NCI-H146 treated with DMSO at 0.1 percent for 48 hours (cell line): ENCODE data around the gene ZNF865.
A peak's percentile ranks its signal among the peaks of the same experiment; 100 is the strongest.
"Not testable (repeated sequence)": the region's sequence is repeated elsewhere in the genome, so short reads cannot be mapped to it uniquely, and the experiment has no call there.

Source experiments
- DNase-seq: peaks from one replicate; lab custom pipeline; 2025; ENCODE audit not compliant: unreplicated experiment; lab: John Stamatoyannopoulos, UW

ZNF865 gene

DNA sequence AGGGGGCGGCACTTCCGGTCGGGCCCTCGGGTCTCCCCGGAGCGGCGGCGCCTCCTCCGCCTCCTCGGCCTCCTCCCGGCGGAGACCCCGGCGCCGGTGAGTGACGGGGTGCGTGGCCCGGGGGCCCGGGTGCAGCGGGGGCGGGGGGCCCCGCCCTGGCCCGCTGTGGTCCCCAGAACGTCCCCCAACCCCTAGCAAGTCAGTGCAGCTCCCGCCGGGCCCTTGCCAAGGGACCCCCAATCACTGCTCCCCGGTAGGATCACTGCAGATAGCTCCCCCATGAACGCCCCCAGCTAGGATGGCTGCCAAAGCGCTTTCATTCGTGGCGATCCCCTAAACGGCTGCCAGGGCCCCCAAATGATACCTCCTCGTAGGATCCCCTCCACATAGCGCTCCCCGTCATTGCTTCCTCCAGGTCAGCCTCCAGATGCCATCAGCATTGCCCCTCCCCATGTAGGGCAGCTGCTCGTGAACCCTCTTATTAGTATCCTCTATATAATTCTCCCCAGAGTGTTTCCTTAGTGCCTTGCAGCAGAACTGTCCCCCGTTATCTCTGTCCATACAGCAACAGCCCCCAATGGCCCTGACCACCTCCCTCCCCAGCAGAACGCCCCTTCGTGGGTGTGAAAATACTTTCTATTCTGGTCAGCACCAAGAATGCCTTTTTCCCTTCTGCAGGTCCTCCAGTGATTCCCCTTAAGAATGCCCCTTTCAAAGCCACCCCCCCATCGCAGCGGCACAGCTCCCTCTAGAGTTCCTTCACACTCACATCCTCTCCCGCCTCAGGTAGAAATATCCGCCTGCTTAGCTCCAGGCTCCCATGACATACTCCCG is at the start of gene ZNF865:
Gene ZNF865, plus strand, starts transcription at position 11 of the 834 bp plus-strand sequence. CDS start 7,972 bp downstream, outside the sequence.
- peak; percentile 89 for DNase-seq

DNA sequence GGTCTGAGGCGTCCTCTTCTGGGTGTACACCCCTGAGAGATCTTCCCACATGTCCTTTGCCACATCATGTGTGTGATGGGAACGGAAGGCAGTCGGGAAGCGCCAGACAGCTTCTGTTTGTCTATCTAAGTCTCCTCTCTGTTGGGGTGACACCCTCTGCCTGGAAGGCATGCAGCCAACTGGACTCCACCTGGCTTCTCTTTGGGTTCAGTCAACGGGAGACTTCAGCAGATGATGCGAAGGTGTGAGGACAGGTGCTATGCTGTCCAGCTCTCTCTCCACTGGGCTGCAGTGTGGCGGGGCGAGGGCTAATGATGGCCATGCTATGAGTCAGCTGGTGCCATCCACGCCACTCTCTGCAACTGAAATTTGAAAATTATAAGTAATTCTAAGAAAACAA is 45.8 kb upstream of the ZNF865 start:
- DNase-seq = peak; percentile 42

DNA sequence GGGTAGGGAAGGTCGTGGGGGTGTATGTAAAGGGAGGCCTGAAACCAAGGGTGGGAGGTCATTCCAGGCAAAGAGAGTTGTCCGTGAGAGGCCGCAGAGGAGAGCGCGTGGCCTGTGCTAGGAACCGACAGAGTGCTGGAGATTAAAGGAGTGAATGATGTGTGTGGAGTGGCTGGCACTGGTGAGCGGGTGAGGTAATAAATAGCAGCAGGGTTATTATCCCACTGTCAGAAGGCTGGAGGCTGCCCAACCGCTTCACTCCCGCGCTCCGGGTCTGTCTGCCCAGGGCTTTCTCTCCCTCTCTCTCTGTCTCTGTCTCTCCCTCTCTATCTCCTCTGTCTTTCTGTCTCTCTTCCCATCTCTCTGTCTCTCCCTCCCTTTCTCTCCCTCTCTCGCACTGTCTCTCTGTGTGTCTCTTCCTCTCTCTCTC is 42.2 kb upstream of the ZNF865 start:
- DNase-seq = no peak

DNA sequence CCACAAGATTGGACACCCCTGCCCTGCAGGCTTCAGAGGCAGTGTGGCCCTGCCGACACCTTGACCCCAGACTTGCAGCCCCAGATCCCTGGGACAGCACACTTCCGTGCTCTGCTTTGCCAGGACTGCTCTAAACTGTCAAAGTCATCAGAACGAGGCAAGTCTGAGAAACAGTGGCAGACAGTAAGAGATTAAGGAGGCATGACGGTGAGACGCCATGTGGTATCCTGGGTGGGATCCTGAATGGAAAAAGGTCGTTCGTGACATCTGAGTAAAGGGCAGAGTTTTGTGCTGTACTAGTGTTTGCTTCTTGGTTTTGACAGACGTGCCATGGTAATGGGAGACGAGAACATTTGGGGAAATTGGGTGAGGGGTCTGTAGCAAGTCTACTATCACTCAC is 38.6 kb upstream of the ZNF865 start:
- no peak for DNase-seq

DNA sequence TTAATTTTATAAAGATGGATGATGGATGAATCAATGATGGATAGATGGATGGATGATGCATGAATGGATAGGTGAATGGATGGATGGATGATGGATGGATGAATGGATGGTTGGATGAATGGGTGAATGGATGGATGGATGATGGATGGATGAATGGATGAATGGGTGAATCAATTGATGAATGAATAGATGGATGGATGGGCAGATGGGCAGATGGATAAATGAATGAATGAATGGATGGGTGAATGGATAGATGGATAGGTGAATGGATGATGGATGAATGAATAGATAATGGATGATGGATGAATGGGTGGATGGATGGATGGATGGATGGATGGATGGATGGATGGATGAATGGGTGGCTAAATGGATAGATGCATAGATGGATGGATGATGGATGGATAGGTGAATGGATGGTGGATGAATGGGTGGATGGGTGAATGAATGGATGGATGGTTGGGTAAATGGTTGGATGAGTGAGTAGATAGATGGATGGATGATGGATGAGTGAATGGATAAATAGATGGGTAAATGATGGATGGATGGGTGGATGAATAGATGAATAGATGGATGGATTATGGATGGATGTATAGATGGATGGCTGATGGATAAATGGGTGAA is 37.6 kb upstream of the ZNF865 start:
- no peak for DNase-seq

DNA sequence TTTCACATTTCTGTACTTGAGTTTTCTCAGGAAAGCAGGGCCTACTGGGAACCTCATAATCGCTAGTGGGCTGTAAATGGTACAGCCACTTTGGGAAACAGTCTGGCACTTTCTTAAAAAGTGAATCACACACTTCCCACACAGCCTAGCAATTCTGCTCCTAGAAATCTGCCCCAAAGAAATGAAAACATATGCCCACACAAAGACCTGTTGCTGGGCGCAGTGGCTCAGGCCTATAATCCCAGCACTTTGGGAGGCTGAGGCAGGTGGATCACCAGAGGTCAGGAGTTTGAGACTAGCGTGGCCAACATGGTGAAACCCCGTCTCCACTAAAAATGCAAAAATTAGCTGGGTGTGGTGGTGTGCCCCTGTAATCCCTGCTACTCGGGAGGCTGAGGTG is 36.0 kb upstream of the ZNF865 start:
- DNase-seq = not testable (repeated sequence)

DNA sequence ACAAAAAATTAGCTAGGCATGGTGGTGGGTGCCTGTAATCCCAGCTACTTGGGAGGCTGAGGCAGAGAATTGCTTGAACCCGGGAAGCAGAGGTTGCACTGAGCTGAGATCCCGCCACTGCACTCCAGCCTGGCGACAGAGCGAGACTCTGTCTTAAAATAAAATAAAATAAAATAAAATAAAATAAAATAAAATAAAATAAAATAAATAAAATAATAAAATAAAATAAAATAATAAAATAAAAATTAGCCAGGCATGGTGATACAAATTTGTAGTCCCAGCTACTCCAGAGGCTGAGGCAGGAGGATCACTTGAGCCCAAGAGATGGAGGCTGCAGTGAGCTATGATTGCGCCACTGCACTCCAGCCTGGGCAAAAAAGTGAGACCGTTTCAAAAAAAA is 31.5 kb upstream of the ZNF865 start:
- not testable (repeated sequence) for DNase-seq

DNA sequence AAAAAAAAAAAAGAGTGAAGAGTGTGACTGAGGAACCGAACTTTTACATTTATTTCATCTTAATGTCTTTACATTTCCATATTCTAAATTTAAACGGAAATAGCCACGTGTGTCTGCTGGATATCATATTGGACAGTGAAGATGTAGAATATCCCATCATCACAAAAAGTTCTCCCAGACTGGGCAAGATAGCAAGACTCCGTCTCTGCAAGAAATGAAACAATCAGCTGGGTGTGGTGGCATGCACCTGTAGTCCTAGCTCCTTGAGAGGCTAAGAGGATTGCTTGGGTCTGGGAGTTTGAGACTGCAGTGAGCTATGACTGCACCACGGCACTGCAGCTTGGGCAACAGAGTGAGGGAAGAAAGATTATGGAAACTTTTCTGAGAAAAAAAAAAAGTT is 28.7 kb upstream of the ZNF865 start:
- no peak for DNase-seq

DNA sequence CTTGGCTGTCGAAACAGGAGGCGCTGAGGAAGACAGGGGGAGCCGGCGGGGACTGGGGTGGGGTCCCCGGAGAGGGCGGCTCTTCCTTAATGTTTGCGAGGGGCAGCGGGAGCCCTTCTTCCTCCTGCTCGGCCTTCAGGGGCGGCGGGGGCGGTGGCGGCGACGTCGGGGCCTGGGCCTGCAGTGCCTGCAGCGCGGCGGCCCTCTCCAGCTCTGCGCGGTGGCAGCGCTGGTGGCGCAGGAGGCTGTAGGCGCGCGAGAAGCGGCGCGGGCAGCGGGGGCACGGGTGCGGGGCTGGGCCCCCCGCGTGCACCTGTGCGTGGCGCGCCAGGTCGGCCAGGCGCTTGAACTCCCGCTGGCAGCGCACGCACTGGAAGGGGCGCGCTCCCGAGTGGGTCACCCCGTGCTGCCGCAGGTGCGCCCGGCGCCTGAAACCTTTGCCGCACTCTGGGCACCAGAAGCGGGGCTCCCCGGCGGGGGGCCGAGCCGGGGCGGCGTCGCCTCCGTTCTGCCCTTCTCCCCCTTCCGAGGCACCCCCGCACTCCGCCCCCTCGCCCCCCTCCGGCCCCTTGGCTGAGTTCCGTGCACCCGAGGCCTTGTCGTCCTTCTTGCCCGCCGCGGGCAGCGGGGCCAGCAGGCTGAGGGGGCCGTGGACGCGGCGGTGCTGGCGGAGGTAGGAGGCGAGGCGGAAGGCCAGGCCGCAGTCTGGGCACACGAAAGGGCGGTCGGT is 27.3 kb upstream of the ZNF865 start:
- no peak for DNase-seq

DNA sequence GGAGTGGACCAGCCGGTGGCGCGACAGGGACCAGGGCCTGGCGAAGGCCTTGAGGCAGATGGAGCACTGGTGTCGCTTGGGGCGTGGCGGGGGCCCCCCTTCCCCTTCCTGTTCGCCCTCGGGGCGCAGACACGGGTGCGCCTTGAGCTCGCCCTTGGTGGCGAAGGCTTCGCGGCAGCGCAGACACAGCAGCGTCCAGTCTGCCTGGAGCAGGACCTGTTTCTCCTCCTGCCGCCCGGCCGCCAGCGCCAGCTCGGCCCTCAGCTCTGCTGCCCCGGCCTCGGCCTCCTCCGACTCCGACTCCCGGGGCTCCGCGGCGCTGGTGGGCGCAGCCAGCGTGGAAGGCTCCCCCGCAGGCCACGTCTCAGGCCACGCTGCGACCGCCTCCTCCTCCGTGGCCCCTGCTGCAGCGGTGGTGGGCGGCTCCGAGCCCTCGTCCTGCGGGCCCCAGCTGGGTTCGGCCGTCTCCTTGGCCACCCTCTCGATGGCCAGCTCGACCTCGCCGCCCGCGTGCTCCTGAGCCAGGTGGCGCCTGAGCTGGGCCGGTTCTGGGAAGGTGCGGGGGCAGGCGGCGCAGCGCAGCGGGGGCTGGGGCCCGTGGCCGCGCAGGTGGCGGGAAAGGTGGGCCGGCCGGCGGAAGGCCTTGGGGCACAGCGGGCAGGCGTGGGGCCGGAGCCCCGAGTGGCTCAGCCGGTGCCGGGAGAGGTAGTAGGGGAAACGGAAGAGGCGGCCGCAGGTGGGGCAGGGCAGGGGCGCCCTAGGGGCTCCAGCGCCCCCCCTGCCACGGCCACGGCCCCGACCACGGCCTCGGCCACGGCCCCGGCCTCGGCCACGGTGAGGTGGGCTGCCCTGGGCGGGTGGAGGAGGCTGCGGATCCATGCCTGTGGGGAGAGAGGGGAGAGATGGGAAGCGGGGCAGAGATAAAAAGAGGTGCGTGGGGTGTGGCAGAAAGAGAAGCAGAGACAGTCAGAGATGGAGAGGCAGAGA is 26.4 kb upstream of the ZNF865 start:
- DNase-seq = no peak

DNA sequence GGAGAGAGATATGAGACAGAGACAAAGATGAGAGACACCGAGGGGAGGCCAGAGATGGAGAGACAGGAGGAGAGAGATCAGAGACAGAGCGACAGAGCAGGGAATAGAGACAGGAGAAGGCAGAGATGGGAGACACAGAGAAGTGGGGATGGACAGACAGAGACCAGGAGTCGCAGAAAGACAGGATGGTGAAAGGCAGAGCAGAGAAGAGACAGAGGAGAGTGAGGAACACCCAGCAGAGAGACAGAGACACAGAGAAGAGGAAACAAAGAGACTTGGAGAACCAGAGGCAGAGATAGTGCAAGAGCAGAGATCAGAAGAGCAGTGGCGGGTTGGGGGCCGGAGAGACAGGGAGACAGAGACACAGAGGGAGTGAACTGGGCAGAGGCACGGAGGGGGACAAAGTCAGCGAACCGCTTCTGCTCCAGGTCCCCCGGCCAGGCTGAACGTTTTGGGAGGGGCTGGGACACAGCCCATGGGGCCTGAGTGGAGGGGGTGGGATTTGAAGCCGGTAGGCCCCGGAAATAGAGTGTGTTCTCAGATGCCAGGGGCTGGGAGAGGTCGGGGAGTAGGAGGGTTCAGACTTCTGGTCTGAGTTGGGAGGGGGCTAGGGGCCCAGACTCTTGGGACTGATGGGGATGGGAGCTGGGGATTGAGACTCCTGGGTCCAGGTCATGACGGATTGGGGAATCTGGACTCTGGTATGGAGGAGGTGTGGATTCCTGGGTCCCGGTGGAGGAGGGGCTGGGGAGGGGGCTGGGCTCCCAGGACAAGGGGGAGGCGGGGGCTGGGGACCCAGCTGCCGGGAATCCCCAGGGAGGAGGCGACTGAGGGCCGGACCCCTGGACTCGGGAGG is 25.5 kb upstream of the ZNF865 start:
- DNase-seq = no peak

DNA sequence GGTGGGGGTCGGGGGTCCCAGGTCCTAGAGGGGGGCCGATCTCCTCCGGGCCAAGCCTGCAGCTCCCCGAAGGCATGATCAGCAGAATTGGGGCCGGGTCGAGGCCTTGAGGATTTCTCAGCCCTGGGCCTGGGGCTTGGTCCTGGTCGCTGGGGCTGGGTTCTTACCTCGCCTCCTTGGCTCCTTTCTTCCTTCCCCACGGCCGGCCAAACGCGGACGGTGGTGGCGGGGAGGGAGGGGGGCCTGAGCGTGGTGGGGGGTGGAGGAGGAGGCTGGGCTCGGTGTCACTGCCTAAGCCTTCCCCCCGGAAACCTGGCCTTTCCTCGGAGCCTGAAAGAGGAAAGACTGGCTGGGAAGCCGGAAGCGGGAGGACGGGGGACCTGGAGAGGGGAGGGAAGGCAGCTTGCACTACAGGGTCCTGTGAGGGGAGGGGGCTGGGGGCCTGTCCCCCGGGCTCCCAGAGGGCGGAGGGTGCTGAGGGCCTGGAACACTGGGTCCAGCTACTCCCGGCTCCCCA is 24.8 kb upstream of the ZNF865 start, which contains the start of gene ZNF579:
Gene ZNF579, minus strand, starts transcription at position 221 of the 517 bp plus-strand sequence. CDS start 1,209 bp downstream, outside the sequence.
- DNase-seq = peak; percentile 80

DNA sequence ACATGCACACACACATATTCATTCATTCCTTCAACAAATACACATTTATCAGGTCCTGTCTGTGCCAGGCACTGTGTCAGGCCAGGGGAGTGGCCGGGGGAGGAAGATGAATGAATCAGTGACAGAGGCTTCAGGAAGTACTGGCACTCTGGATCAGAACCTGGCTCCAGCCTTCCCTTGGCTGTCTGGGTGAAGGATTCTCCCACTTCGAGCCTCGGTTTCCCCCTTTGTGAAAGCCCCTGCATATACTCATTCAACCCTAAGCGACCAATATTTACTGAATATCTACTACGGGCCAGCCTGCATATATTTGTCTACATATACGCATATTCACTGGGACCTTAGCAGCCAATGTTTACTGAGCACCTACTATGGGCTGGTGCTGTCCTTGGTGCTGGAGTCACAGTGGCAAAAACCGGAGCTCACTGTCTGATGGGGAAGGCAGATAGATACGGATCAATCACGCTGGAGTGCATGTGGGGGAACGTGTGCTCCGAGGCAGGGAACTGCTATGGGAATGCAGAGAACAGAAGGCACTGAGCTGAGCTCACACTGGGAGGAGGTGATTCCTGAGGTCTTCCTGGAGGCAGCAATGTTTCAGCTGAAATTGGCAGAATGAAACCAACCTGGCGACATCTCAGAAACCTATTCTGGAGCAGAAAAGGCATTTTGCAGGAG is 24.2 kb upstream of the ZNF865 start:
- no peak for DNase-seq

DNA sequence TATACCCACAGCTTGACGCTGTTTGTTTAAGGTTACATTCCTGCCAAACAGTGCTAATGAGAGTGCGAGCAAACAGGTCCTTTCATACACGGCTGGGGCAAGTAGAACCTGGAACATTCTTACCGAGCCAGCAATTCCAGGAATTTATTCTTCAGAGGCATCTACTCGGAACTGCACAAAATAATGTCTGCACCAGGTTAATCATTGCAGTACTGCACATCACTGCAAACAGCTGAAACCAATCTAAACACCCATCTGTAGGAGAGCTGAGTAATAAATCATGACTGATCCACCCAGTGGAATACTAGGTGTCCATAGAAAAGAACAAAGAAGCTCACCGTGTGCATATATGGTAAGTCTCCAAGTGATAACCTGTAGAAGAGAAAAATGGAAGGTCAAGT is 23.6 kb upstream of the ZNF865 start:
- peak; percentile 77 for DNase-seq

DNA sequence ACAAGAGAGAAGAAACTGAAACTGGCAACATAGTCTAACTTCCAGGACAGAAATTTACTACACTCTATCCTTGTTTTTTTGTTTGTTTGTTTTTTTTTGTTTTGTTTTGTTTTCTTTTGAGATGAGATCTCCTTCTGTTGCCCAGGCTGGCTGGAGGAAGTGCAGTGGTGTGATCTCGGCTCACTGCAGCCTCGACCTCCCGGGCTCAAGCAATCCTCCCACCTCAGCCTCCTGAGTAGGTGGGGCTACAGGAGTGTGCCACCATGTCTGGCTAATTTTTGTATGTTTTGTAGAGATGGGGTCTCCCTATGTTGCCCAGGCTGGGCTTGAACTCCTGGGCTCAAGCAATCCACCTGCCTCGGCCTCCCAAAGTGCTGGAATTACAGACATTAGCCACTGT is 23.2 kb upstream of the ZNF865 start:
- not testable (repeated sequence) for DNase-seq

DNA sequence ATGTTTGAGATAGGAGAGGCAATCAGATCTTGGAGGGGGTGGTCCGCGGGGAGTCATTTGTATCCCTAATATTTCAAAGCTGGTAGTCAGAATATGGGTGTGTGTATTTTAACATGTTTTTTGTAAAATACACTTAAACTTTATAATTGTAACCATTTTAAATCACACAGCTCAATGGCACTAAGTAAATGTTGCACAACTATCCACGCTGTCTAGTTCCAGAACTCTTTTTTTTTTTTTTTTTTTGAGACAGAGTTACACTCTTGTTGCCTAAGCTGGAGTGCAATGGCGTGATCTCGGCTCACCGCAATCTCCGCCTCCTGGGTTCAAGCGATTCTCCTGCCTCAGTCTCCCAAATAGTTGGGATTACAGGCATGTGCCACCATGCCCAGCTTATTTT is 21.6 kb upstream of the ZNF865 start:
- DNase-seq = not testable (repeated sequence)

DNA sequence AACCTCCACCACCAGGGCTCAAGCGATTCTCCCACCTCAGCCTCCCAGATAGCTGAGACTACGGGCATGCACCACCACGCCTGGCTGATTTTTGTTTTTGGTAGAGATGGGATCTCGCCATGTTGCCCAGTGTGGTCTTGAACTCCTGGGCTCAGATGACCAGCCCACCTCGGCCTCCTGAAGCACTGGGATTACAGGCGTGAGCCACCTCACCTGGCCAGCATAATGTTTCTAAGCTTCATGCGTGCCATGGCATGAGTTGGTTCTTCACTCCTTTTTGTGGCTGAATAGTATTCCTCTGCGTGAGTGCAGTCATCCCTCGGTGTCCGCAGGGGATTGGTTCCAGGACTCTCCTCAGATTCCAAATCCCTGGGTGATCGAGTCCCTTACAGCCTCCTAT is 20.6 kb upstream of the ZNF865 start:
- no peak for DNase-seq

DNA sequence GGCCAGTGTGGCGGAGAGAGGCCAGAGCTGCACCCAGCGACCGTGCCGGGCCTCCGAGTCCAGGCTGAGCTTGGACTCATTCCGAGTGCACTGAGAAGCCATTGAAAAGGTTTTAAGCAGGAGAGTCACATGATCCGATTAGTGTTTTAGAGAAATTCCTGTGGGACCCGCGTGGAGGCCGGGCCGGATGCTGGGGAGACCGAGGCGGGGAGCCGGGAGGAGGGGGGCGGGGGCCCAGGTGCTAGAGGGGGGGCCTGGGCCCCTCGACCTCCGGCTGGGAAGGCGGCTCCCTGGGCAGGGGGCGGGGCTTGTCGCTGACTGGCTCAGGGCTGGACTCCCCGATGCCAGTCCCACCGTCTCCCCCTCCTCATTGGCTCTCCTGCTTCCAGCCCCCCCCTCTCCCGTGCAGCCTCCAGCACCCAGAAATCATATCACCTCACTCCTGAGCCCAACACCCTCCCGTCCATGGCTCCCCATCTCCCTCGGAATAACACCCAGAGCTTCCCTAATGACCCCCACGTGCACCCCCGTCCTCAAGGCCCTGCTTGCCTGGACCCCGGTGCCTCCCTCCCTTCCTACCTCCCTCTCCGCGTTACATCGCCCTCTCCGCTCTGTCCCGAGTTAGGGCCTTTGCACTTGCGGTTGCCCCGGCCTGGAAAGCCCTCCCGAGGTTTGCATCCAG is 19.6 kb upstream of the ZNF865 start:
- peak; percentile 73 for DNase-seq
